Mesenchymal stem cell (in vitro differentiated cells and primary cell): ENCODE measurements around the gene UPB1.

Experiments used
- DNase-seq: peaks from one replicate; pipeline ENCODE4 v3.0.0-alpha.2; 2013
- H2AFZ ChIP-seq: one replicate; pipeline ENCODE4 v1.6.1; 2013; ENCODE audit warnings: low read depth, mild to moderate bottlenecking, control low read depth, inconsistent platforms, low read length, moderate library complexity
- H2AK5ac ChIP-seq: 2 replicates; pipeline ENCODE4 v1.6.1; 2013; ENCODE audit warnings: low read length, moderate library complexity, mild to moderate bottlenecking, inconsistent platforms; ENCODE audit not compliant: severe bottlenecking
- H2BK120ac ChIP-seq: one replicate; pipeline ENCODE4 v1.6.1; 2013; ENCODE audit warnings: low read depth, mild to moderate bottlenecking, inconsistent platforms, low read length, moderate library complexity
- H2BK12ac ChIP-seq, 2 experiments: one replicate each; pipeline ENCODE4 v1.6.1; 2013; ENCODE audit warnings: inconsistent platforms in 2 of 2, low read length in 2 of 2, mild to moderate bottlenecking in 2 of 2, moderate library complexity in 2 of 2, control low read depth in 1 of 2
- H2BK15ac ChIP-seq: one replicate; pipeline ENCODE4 v1.6.1; 2013; ENCODE audit warnings: mild to moderate bottlenecking, low read depth, inconsistent platforms; ENCODE audit not compliant: poor library complexity, severe bottlenecking
- H2BK5ac ChIP-seq: 2 replicates; pipeline ENCODE4 v1.6.1; 2013; ENCODE audit warnings: low read depth, mild to moderate bottlenecking, low read length, control low read depth, inconsistent platforms; ENCODE audit not compliant: poor library complexity, severe bottlenecking
- H3K14ac ChIP-seq, 2 experiments: one replicate each; pipeline ENCODE4 v1.6.1; 2013; ENCODE audit warnings: inconsistent platforms in 2 of 2, low read length in 2 of 2, control low read depth in 1 of 2, mild to moderate bottlenecking in 1 of 2, moderate library complexity in 1 of 2
- H3K18ac ChIP-seq, 2 experiments: one replicate each; pipeline ENCODE4 v1.6.1; 2013; ENCODE audit warnings: inconsistent platforms in 2 of 2, low read length in 2 of 2, control low read depth in 1 of 2, low read depth in 1 of 2, mild to moderate bottlenecking in 1 of 2
- H3K23ac ChIP-seq, 2 experiments: one replicate each; pipeline ENCODE4 v1.6.1; 2013; ENCODE audit warnings: inconsistent platforms in 2 of 2, low read length in 2 of 2, mild to moderate bottlenecking in 2 of 2, moderate library complexity in 2 of 2, control low read depth in 1 of 2
- H3K27ac ChIP-seq: 2 replicates; pipeline ENCODE4 v1.5.1; 2013; ENCODE audit warnings: mild to moderate bottlenecking, moderate library complexity, low read length, control low read depth, inconsistent platforms; ENCODE audit not compliant: poor library complexity, severe bottlenecking
- H3K27me3 ChIP-seq, 2 experiments: 2 replicates each; pipeline versions ENCODE4 v1.6.1 to v1.7.0; 2013; ENCODE audit warnings: low read length in 2 of 2, mild to moderate bottlenecking in 2 of 2, moderate library complexity in 2 of 2, control low read depth in 1 of 2, inconsistent platforms in 1 of 2; ENCODE audit not compliant: control insufficient read depth in 1 of 2, insufficient read depth in 1 of 2
- H3K36me3 ChIP-seq, 2 experiments: 2 replicates each; pipeline versions ENCODE4 v1.6.1 to v1.7.0; 2013; ENCODE audit warnings: low read length in 2 of 2, control low read depth in 1 of 2, inconsistent platforms in 1 of 2, low read depth in 1 of 2, mild to moderate bottlenecking in 1 of 2; ENCODE audit not compliant: insufficient read depth in 2 of 2, control insufficient read depth in 1 of 2
- H3K4ac ChIP-seq, 2 experiments: one replicate each; pipeline ENCODE4 v1.6.1; 2013; ENCODE audit warnings: inconsistent platforms in 2 of 2, low read length in 2 of 2, mild to moderate bottlenecking in 2 of 2, moderate library complexity in 2 of 2, control low read depth in 1 of 2, low read depth in 1 of 2
- H3K4me1 ChIP-seq: 2 replicates; pipeline ENCODE4 v1.6.1; 2013; ENCODE audit warnings: low read depth, low read length, control low read depth; ENCODE audit not compliant: control insufficient read depth, insufficient read depth
- H3K4me2 ChIP-seq: 2 replicates; pipeline ENCODE4 v1.6.1; 2013; ENCODE audit warnings: low read length, mild to moderate bottlenecking, inconsistent platforms; ENCODE audit not compliant: poor library complexity, severe bottlenecking
- H3K4me3 ChIP-seq, 2 experiments: 2 replicates each; pipeline versions ENCODE4 v1.5.1 to v1.7.0; 2013; ENCODE audit warnings: low read length in 2 of 2, mild to moderate bottlenecking in 2 of 2, control low read depth in 1 of 2, low read depth in 1 of 2; ENCODE audit not compliant: insufficient read depth in 1 of 2
- H3K79me1 ChIP-seq: replicated peaks from 2 replicates; pipeline ENCODE4 v1.6.1; 2013; ENCODE audit warnings: mild to moderate bottlenecking, control low read depth, low read length, inconsistent platforms; ENCODE audit not compliant: poor library complexity, severe bottlenecking
- H3K9ac ChIP-seq: 2 replicates; pipeline ENCODE4 v1.7.0; 2013; ENCODE audit warnings: mild to moderate bottlenecking, low read length, moderate library complexity
- H3K9me3 ChIP-seq: 2 replicates; pipeline ENCODE4 v1.7.0; 2013; ENCODE audit warnings: mild to moderate bottlenecking, low read length; ENCODE audit not compliant: control insufficient read depth
- H4K8ac ChIP-seq: one replicate; pipeline ENCODE4 v1.6.1; 2013; ENCODE audit warnings: inconsistent platforms, mild to moderate bottlenecking, low read length, moderate library complexity
- H4K91ac ChIP-seq: one replicate; pipeline ENCODE4 v1.6.1; 2013; ENCODE audit warnings: mild to moderate bottlenecking, low read length, inconsistent platforms
- WGBS: methylation state at CpG from one replicate; pipeline ENCODE4 v1.1.7; 2013; ENCODE audit warnings: mixed read lengths; 5-methylcytosine and 5-hydroxymethylcytosine counted together

Gene UPB1

DNA sequence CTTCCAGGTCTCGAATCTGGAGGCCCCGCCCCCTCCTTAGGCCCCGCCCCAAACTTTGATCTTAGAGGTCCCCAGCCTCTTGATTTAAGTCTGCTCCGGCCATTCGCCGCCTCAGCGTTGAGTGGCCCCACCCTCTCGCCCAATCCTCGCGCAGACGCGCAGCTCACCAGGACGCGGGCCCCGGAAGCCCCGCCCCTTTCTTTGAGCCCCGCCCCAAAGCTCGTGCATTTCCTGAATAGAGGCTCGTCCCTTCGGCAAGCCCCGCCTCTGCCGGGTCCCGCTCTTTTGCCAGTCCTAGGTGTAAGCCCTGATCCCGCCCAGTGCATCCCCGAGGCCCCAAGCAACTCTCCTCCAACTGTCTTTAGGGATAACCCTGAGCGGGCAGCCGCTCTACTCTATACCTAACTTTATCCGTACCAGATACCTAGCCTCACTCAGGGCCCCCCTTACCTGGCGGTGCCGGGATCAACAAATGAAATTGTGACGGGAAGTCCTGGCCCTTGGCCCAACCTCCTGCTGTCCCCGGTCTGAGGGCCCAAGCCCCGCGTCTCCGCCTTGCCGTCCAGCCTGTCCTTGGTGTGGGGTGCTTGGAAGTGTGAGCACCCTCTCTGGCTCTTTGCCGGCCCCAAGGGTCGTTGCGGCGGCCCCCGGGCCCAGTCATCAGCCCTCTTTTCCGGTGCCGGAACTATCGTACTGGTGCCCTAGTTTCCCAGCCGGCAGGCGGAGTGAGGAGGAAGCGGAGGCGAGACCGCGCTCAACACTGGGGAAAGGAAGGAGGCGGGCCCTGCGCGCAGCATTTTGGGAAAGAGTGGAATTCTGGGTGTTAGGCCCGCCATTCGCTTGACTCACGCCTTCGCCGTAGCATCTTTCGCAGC is 60.3 kb downstream of the UPB1 start, which contains the start of gene SNRPD3:
Gene SNRPD3, plus strand, starts transcription at position 835 of the 875 bp plus-strand sequence. CDS start 1,676 bp downstream, outside the sequence.
- H4K91ac ChIP-seq, result peak within 1 kb of the TSS; percentile 84
- peak; percentile 99 for DNase-seq
- peak within 1 kb of the TSS; percentile 54 to 96 for H3K4ac ChIP-seq
- H2AFZ ChIP-seq, result peak within 1 kb of the TSS; percentile 79
- peak within 1 kb of the TSS in 1 of 2 experiments; percentile 89 for H3K23ac ChIP-seq
- H3K27ac ChIP-seq, result peak within 1 kb of the TSS; percentile 86
- no peak within 1 kb of the TSS for H2AK5ac ChIP-seq
- peaks cover 22% of the 10 kb centered on the region for H3K4me1 ChIP-seq
- peak within 1 kb of the TSS; percentile 99 for H4K8ac ChIP-seq
- H3K14ac ChIP-seq, result peak within 1 kb of the TSS in 1 of 2 experiments; percentile 97
- H3K9ac ChIP-seq, result peak within 1 kb of the TSS; percentile 100
- peak within 1 kb of the TSS; percentile 49 for H2BK5ac ChIP-seq
- H3K18ac ChIP-seq, result peak within 1 kb of the TSS; percentile 81 to 98
- WGBS, result under 1% methylated on average over 53 of the region's 59 CpGs
- peaks cover 24 to 43% of the 10 kb centered on the region in 2 experiments for H3K36me3 ChIP-seq
- peak within 1 kb of the TSS; percentile 95 for H3K4me2 ChIP-seq
- peaks cover 16% of the 10 kb centered on the region for H3K79me1 ChIP-seq
- peak within 1 kb of the TSS; percentile 84 to 98 for H3K4me3 ChIP-seq
- peak within 1 kb of the TSS; percentile 65 to 74 for H2BK12ac ChIP-seq
- H3K9me3 ChIP-seq, result no peaks in the 10 kb centered on the region
- H2BK15ac ChIP-seq, result peak within 1 kb of the TSS; percentile 97
- peak within 1 kb of the TSS; percentile 80 for H2BK120ac ChIP-seq
- no peaks in the 10 kb centered on the region for H3K27me3 ChIP-seq

DNA sequence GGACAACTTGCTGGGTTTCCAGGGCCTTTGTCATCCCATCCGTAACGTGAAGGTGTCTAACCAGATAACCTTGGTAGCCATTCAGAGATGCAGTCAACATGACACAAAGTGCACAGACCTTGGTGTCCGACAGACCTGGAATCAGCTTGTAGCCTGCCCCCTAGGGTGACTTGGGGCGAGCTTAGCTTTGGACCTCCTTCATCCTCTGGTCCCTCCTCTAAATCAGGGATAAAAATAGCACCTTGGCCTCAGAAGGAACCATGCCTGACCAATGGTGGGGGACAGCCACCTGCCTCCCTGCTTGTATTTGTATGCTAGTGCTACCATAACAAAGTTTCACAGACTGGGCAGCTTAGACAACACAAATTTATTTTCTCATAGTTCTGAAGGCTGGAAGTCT is 64.3 kb downstream of the UPB1 start:
- H3K18ac ChIP-seq, result no peak overlapping the region
- H3K4me2 ChIP-seq, result no peak overlapping the region
- no peak overlapping the region for H2BK12ac ChIP-seq
- no peak overlapping the region for H2BK5ac ChIP-seq
- no peak overlapping the region for H3K4me3 ChIP-seq
- no peak overlapping the region for H2AK5ac ChIP-seq
- H2BK15ac ChIP-seq, result no peak overlapping the region
- no peaks in the 10 kb centered on the region for H3K9me3 ChIP-seq
- DNase-seq, result no peak
- peaks cover 1% of the 10 kb centered on the region for H3K4me1 ChIP-seq
- no peak overlapping the region for H3K9ac ChIP-seq
- H4K8ac ChIP-seq, result no peak overlapping the region
- H3K79me1 ChIP-seq, result peaks cover 1% of the 10 kb centered on the region
- no peak overlapping the region for H2BK120ac ChIP-seq
- H3K27me3 ChIP-seq, result no peaks in the 10 kb centered on the region
- no peak overlapping the region for H3K4ac ChIP-seq
- H3K14ac ChIP-seq, result no peak overlapping the region
- H4K91ac ChIP-seq, result no peak overlapping the region
- H2AFZ ChIP-seq, result no peak overlapping the region
- peaks cover 32 to 54% of the 10 kb centered on the region in 2 experiments for H3K36me3 ChIP-seq
- WGBS, result 94% methylated on average over 4 of the region's 4 CpGs
- H3K23ac ChIP-seq, result no peak overlapping the region
- no peak overlapping the region for H3K27ac ChIP-seq

DNA sequence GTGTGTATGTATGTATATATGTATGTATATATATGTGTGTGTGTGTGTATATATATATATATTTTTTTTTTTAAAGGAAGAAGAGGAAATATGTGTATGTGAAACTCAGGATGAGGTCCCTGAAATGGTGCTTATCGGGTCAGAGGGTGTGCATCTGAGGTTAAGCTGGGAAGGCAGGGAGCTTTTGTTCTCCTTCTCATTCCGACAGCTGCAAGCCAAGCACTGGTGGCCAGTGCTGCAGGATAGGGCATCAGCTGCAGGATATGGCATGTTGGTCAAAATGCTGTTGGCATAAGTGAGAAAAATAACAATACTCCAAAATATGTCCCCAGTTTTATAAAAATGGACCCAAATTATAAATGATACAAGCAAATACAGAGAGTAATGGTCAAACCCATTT is 68.1 kb downstream of the UPB1 start:
- no peak overlapping the region for H2BK15ac ChIP-seq
- 100% methylated on average over 1 of the region's 2 CpGs for WGBS
- H3K36me3 ChIP-seq, result peaks cover 42 to 70% of the 10 kb centered on the region in 2 experiments
- H3K4me1 ChIP-seq, result peaks cover 8% of the 10 kb centered on the region
- H3K14ac ChIP-seq, result no peak overlapping the region
- H3K4me2 ChIP-seq, result no peak overlapping the region
- H3K27me3 ChIP-seq, result no peaks in the 10 kb centered on the region
- no peak overlapping the region for H3K4ac ChIP-seq
- no peak overlapping the region for H2AFZ ChIP-seq
- H3K18ac ChIP-seq, result no peak overlapping the region
- no peak for DNase-seq
- no peak overlapping the region for H3K4me3 ChIP-seq
- no peaks in the 10 kb centered on the region for H3K9me3 ChIP-seq
- peak overlapping the region; percentile 27 for H4K8ac ChIP-seq
- H3K23ac ChIP-seq, result no peak overlapping the region
- H2BK120ac ChIP-seq, result no peak overlapping the region
- no peak overlapping the region for H4K91ac ChIP-seq
- H3K27ac ChIP-seq, result no peak overlapping the region
- H3K79me1 ChIP-seq, result peaks cover 11% of the 10 kb centered on the region
- H2AK5ac ChIP-seq, result no peak overlapping the region
- H2BK12ac ChIP-seq, result no peak overlapping the region
- no peak overlapping the region for H3K9ac ChIP-seq
- no peak overlapping the region for H2BK5ac ChIP-seq

DNA sequence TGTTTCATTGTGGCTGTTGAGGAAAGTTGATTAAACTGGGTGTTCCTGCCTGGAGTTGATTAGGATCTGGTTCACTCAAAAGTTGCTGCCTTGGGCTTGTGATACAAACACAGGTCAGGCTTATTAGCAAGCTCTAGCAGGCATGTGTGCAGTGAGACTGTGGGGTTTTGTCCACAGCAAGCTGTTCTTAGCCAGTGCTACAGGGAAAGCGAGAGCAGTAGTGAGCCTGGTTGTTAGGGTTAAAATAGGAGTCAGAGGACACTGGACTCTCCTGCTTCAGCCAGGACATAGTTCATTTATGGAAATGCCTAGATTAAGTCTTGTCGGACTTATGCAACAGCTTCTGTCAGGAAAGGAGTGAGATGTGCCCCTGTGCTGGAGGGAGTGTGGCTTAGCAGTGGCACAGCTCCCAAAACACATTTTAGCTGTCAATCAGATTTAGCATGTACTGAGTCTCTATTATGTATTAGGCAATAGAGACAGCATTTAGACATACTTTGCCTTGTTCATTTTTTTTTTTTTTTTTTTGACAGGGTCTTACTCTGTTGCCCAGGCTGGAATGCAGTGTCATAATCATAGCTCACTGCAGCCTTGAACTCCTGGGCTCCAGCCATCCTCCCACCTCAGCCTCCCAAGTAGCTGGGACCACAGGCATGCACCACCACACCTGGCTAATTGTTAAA is 69.4 kb downstream of the UPB1 start:
- Histone ChIP-seq H2BK120ac (no peak overlapping the region), H2BK15ac (no peak overlapping the region), H2AK5ac (no peak overlapping the region), H4K91ac (no peak overlapping the region), H3K9ac (no peak overlapping the region), H4K8ac (no peak overlapping the region), H3K9me3 (no peaks in the 10 kb centered on the region), H3K18ac (no peak overlapping the region), H2BK12ac (no peak overlapping the region), H2AFZ (no peak overlapping the region), H3K23ac (no peak overlapping the region), H3K27me3 (no peaks in the 10 kb centered on the region), H3K36me3 (peaks cover 41 to 68% of the 10 kb centered on the region in 2 experiments), H3K79me1 (peaks cover 17% of the 10 kb centered on the region), H3K14ac (no peak overlapping the region), H3K27ac (no peak overlapping the region), H2BK5ac (no peak overlapping the region), H3K4me1 (peaks cover 7% of the 10 kb centered on the region), H3K4ac (peak overlapping the region in 1 of 2 experiments; percentile 53), H3K4me2 (no peak overlapping the region), H3K4me3 (no peak overlapping the region)
- DNase-seq, result peak; percentile 12
- 98% methylated on average over 2 of the region's 2 CpGs for WGBS
